ENCODE measurements around the gene SULT1C3. TPM values are rescaled to one million over a fixed set of nuclear protein-coding genes. Genes with fewer than 3 reads are reported as not detected.

Gene SULT1C3
- total RNA-seq, 1 experiment from 2014 or later = not detected

DNA sequence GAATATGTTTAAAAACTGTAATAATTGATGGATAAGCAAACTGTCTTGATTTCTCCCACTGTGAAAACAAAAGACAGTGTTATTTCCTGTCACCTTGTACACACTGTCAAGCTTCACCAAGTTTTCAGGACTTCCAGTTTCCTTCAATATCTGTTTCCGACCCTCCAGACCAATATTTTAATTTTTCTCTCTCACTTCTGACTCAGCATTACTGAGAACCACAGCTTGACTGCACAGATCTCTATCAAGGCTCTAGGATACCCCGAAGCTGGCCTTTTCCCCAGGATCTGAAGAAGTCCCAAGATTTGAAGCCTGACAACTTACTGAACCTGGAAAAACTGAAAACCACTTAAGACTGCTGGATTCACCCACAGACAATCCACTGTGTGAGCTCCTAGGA is 13.2 kb upstream of the SULT1C3 start:
- no peak for DNase-seq (ENCODE audit: low spot score)
- Histone ChIP-seq H3K27ac (ENCODE audit: low read depth, low read length, poor library complexity, severe bottlenecking) (no peak overlapping the region), H3K4me1 (ENCODE audit: insufficient read depth, low read length, poor library complexity, severe bottlenecking) (no peaks in the 10 kb centered on the region), H3K9me3 (ENCODE audit: low read depth, low read length, poor library complexity, severe bottlenecking) (peaks cover 4% of the 10 kb centered on the region), H3K36me3 (ENCODE audit: insufficient read depth, low read length, poor library complexity, severe bottlenecking) (no peaks in the 10 kb centered on the region), H3K4me3 (ENCODE audit: low read depth, low read length, poor library complexity, severe bottlenecking) (no peak overlapping the region), H3K27me3 (replicated peaks; ENCODE audit: insufficient read depth, low read depth, low read length, poor library complexity) (no peaks in the 10 kb centered on the region)
- POLR2A ChIA-PET (ENCODE audit: low non-redundant PET) = no interaction called here
- BruUV-seq (replicated peaks) = no TSS peak
- CTCF ChIA-PET = no interaction called here
- intact Hi-C loops (cut with micrococcal nuclease; ENCODE audit: unreplicated experiment) = no loop called here
- no peak for TF ChIP-seq EZH2 (IDR thresholded peaks at IDR 0.05; ENCODE audit: borderline replicate concordance, low read depth, low read length, poor library complexity, severe bottlenecking)
- TF ChIP-seq, protein P1, sequence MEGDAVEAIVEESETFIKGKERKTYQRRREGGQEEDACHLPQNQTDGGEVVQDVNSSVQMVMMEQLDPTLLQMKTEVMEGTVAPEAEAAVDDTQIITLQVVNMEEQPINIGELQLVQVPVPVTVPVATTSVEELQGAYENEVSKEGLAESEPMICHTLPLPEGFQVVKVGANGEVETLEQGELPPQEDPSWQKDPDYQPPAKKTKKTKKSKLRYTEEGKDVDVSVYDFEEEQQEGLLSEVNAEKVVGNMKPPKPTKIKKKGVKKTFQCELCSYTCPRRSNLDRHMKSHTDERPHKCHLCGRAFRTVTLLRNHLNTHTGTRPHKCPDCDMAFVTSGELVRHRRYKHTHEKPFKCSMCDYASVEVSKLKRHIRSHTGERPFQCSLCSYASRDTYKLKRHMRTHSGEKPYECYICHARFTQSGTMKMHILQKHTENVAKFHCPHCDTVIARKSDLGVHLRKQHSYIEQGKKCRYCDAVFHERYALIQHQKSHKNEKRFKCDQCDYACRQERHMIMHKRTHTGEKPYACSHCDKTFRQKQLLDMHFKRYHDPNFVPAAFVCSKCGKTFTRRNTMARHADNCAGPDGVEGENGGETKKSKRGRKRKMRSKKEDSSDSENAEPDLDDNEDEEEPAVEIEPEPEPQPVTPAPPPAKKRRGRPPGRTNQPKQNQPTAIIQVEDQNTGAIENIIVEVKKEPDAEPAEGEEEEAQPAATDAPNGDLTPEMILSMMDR (conservative IDR thresholded peaks at IDR 0.05; ENCODE audit: low read depth, low read length) = no peak

DNA sequence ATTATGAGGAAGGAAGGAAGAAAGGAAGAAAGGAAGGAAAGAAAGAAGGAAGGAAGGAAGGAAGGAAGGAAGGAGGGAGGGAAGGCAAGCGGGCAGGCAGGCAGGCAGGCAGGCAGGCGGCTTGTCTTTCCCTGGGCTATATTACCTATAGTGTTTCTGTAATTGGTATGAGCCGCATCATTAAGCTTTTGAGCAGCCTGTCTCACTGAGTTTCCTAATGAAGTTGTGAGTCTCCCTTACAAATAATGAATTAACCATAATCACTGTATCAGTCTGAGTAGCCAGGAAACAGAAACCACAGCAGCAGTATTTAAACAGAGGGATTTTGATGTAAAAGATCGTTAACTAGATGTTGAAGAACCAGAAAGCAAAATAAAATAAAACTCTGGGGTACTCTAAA is 11.8 kb upstream of the SULT1C3 start:
- no peak overlapping the region for H3K27ac ChIP-seq (ENCODE audit: low read depth, low read length, poor library complexity, severe bottlenecking)
- H3K4me1 ChIP-seq (ENCODE audit: insufficient read depth, low read length, poor library complexity, severe bottlenecking) = no peaks in the 10 kb centered on the region
- TF ChIP-seq, protein P1 (conservative IDR thresholded peaks at IDR 0.05; ENCODE audit: low read depth, low read length) = no peak
- intact Hi-C loops (cut with micrococcal nuclease; ENCODE audit: unreplicated experiment) = no loop called here
- H3K4me3 ChIP-seq (ENCODE audit: low read depth, low read length, poor library complexity, severe bottlenecking) = no peak overlapping the region
- H3K27me3 ChIP-seq (replicated peaks; ENCODE audit: insufficient read depth, low read depth, low read length, poor library complexity) = no peaks in the 10 kb centered on the region
- CTCF ChIA-PET = no interaction called here
- BruUV-seq (replicated peaks) = no TSS peak
- POLR2A ChIA-PET (ENCODE audit: low non-redundant PET) = no interaction called here
- H3K36me3 ChIP-seq (ENCODE audit: insufficient read depth, low read length, poor library complexity, severe bottlenecking) = no peaks in the 10 kb centered on the region
- DNase-seq (ENCODE audit: low spot score) = no peak
- peaks cover 3% of the 10 kb centered on the region for H3K9me3 ChIP-seq (ENCODE audit: low read depth, low read length, poor library complexity, severe bottlenecking)

DNA sequence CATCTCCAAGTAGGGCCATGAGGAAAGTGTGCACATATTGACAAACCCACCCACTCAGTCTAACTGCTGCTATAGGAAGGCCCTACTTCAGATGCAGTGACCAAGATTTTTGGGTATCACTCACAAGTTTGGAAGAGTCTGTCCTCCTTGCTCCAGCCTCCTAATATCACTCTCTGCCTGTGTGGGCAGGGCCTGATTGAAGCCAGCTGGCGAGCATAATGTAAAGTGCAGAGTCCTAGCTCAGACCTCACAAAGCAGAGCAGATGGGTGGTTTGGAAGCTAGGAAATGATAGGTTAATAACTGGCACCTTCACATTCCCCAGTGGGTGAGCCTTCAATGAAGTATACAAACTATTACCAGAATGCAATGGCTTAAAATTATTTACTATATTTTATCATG is 11.2 kb upstream of the SULT1C3 start:
- Histone ChIP-seq H3K36me3 (ENCODE audit: insufficient read depth, low read length, poor library complexity, severe bottlenecking) (no peaks in the 10 kb centered on the region), H3K9me3 (ENCODE audit: low read depth, low read length, poor library complexity, severe bottlenecking) (no peaks in the 10 kb centered on the region), H3K4me1 (ENCODE audit: insufficient read depth, low read length, poor library complexity, severe bottlenecking) (no peaks in the 10 kb centered on the region), H3K27me3 (replicated peaks; ENCODE audit: insufficient read depth, low read depth, low read length, poor library complexity) (no peaks in the 10 kb centered on the region), H3K27ac (ENCODE audit: low read depth, low read length, poor library complexity, severe bottlenecking) (no peak overlapping the region), H3K4me3 (ENCODE audit: low read depth, low read length, poor library complexity, severe bottlenecking) (no peak overlapping the region)
- CTCF ChIA-PET = no interaction called here
- DNase-seq (ENCODE audit: low spot score) = no peak
- TF ChIP-seq, protein P1 (conservative IDR thresholded peaks at IDR 0.05; ENCODE audit: low read depth, low read length) = no peak
- no peak for TF ChIP-seq EZH2 (IDR thresholded peaks at IDR 0.05; ENCODE audit: borderline replicate concordance, low read depth, low read length, poor library complexity, severe bottlenecking)
- no TSS peak for BruUV-seq (replicated peaks)
- POLR2A ChIA-PET (ENCODE audit: low non-redundant PET) = no interaction called here
- intact Hi-C loops (cut with micrococcal nuclease; ENCODE audit: unreplicated experiment) = no loop called here
